CD14-positive monocyte (primary cell): ENCODE results near the gene CCNK. TPM values are rescaled to one million over a fixed set of nuclear protein-coding genes. Genes with fewer than 3 reads are reported as not detected.

Experiments used
- DNase-seq, 3 donors: peaks; one replicate each; pipeline ENCODE4 v3.0.0-alpha.2; 2011 to 2022
- H2AFZ ChIP-seq: 2 replicates; pipeline ENCODE4 v1.6.0; 2012; ENCODE audit warnings: mild to moderate bottlenecking, low read depth, low read length, inconsistent platforms; ENCODE audit not compliant: insufficient read depth, poor library complexity, severe bottlenecking
- H3K27ac ChIP-seq, 2 donors: 1 replicate in 1 of 2; 2 replicates in 1 of 2; pipeline ENCODE4 v1.5.1; 2012 to 2013; ENCODE audit warnings: low read length in 2 of 2, control low read depth in 1 of 2, inconsistent platforms in 1 of 2, low read depth in 1 of 2, mild to moderate bottlenecking in 1 of 2
- H3K27me3 ChIP-seq, 2 donors: one replicate each; pipeline versions ENCODE4 v1.6.0 to v1.6.1; 2011 to 2013; ENCODE audit warnings: low read length in 2 of 2; ENCODE audit not compliant: control insufficient read depth in 2 of 2, insufficient read depth in 2 of 2
- H3K36me3 ChIP-seq, 2 donors: replicated peaks in 1 of 2; 1 replicate in 1 of 2; 2 replicates in 1 of 2; pipeline versions ENCODE4 v1.5.1 to v1.6.1; 2012 to 2013; ENCODE audit warnings: low read length in 2 of 2, control low read depth in 1 of 2, inconsistent platforms in 1 of 2, mild to moderate bottlenecking in 1 of 2; ENCODE audit not compliant: insufficient read depth in 2 of 2, control insufficient read depth in 1 of 2
- H3K4me1 ChIP-seq, 2 donors: 1 replicate in 1 of 2; 2 replicates in 1 of 2; pipeline versions ENCODE4 v1.5.1 to v1.6.1; 2012 to 2013; ENCODE audit warnings: low read length in 2 of 2, control low read depth in 1 of 2, inconsistent platforms in 1 of 2, mild to moderate bottlenecking in 1 of 2, moderate library complexity in 1 of 2; ENCODE audit not compliant: insufficient read depth in 2 of 2, control insufficient read depth in 1 of 2
- H3K4me2 ChIP-seq: replicated peaks from 2 replicates; pipeline ENCODE3; 2012; ENCODE audit warnings: low read length, moderate library complexity, mild to moderate bottlenecking; ENCODE audit not compliant: poor library complexity, severe bottlenecking; ENCODE audit errors: extremely low read depth
- H3K4me3 ChIP-seq, 3 experiments: fragments of 200-600 bp in 1 of 3; sonication (generic) in 1 of 3; replicated peaks in 1 of 3; 1 replicate in 2 of 3; 2 replicates in 1 of 3; pipeline ENCODE4 v1.5.1; 2011 to 2013; ENCODE audit warnings: low read length in 3 of 3, mild to moderate bottlenecking in 3 of 3, control low read depth in 2 of 3, low read depth in 2 of 3, inconsistent platforms in 1 of 3, moderate library complexity in 1 of 3
- H3K79me2 ChIP-seq: 2 replicates; pipeline ENCODE4 v1.6.0; 2012; ENCODE audit warnings: mild to moderate bottlenecking, control low read depth, inconsistent platforms, low read length, moderate library complexity; ENCODE audit not compliant: insufficient read depth
- H3K9ac ChIP-seq: 2 replicates; pipeline ENCODE4 v1.6.0; 2017; ENCODE audit warnings: low read length, mild to moderate bottlenecking; ENCODE audit not compliant: insufficient read depth, poor library complexity, severe bottlenecking
- H3K9me3 ChIP-seq, 2 donors: replicated peaks in 1 of 2; 1 replicate in 1 of 2; 2 replicates in 1 of 2; pipeline versions ENCODE4 v1.5.1 to v1.6.1; 2012 to 2013; ENCODE audit warnings: low read length in 2 of 2, control low read depth in 1 of 2; ENCODE audit not compliant: control insufficient read depth in 1 of 2, insufficient read depth in 1 of 2
- H4K20me1 ChIP-seq: 2 replicates; pipeline ENCODE4 v1.6.0; 2012; ENCODE audit warnings: mild to moderate bottlenecking, low read length, control low read depth, moderate library complexity; ENCODE audit not compliant: insufficient read depth
- H3K27ac Mint-ChIP-seq, 7 donors: one replicate each; pipeline ENCODE4 v1.8.0; 2020; ENCODE audit warnings: mild to moderate bottlenecking in 7 of 7, mixed read lengths in 7 of 7, moderate library complexity in 6 of 7, inconsistent platforms in 2 of 7
- H3K27me3 Mint-ChIP-seq, 3 donors: one replicate each; pipeline ENCODE4 v1.8.0; 2021 to 2022; ENCODE audit warnings: low read depth in 3 of 3, mild to moderate bottlenecking in 3 of 3, mixed read lengths in 3 of 3, moderate library complexity in 3 of 3, inconsistent platforms in 1 of 3
- H3K36me3 Mint-ChIP-seq, 2 donors: one replicate each; pipeline ENCODE4 v1.8.0; 2020; ENCODE audit warnings: mixed read lengths in 2 of 2, inconsistent platforms in 1 of 2, mild to moderate bottlenecking in 1 of 2
- H3K4me1 Mint-ChIP-seq: one replicate; pipeline ENCODE4 v1.8.0; 2020; ENCODE audit warnings: mild to moderate bottlenecking, mixed read lengths
- H3K4me3 Mint-ChIP-seq, 2 donors: one replicate each; pipeline ENCODE4 v1.8.0; 2020; ENCODE audit warnings: mild to moderate bottlenecking in 2 of 2, mixed read lengths in 2 of 2, moderate library complexity in 1 of 2
- H3K9me3 Mint-ChIP-seq, 7 donors: one replicate each; pipeline ENCODE4 v1.8.0; 2020 to 2022; ENCODE audit warnings: mixed read lengths in 7 of 7, mild to moderate bottlenecking in 6 of 7, moderate library complexity in 6 of 7, inconsistent platforms in 2 of 7
- CTCF ChIP-seq: fragments of 200-600 bp; IDR thresholded peaks from one replicate; pipeline ENCODE4 v1.8.0; 2022; ENCODE audit warnings: antibody characterized with exemption, mild to moderate bottlenecking
- WGBS: methylation state at CpG from one replicate; pipeline ENCODE4 v1.1.5; 2013; ENCODE audit warnings: missing lambda C conversion rate; ENCODE audit not compliant: insufficient coverage; 5-methylcytosine and 5-hydroxymethylcytosine counted together
- intact Hi-C, 2 donors: fragments of 100-400 bp; cut with micrococcal nuclease; formaldehyde crosslinking; loops; one replicate each; pipeline versions ENCODE4 v1.15.0 to v1.15.1; 2023
- polyA plus RNA-seq, 3 donors: library from polyadenylated mRNA; depleted of rRNA in 1 of 3; unstranded in 2 of 3; stranded (reverse) in 1 of 3; fragments of 300-500 nt in 2 of 3; fragments of >200 nt in 1 of 3; fragmentation: Illumina TruSeq in 2 of 3; gene quantifications; 1 replicate in 2 of 3; 2 replicates in 1 of 3; pipeline ENCODE4 v1.2.3, GENCODE V29; 2012 to 2021

Gene CCNK
- polyA plus RNA-seq, 3 donors: 7.7 to 21.5 (median 14.7) TPM

GRCh38 chr14:99544991-99545390, 63.8 kb downstream of the CCNK start:
- no peak overlapping the region for H2AFZ ChIP-seq
- no peaks in the 10 kb centered on the region for H3K4me1 Mint-ChIP-seq
- H3K4me1 ChIP-seq: no peaks in the 10 kb centered on the region
- H3K27ac Mint-ChIP-seq: no peak overlapping the region
- peaks cover 0 to 2% (median 0%) of the 10 kb centered on the region in 7 donors for H3K9me3 Mint-ChIP-seq
- no peak for TF ChIP-seq CTCF
- H3K27me3 ChIP-seq: no peaks in the 10 kb centered on the region
- H3K27me3 Mint-ChIP-seq: peaks cover 4% of the 10 kb centered on the region in 3 donors
- H3K36me3 Mint-ChIP-seq: no peaks in the 10 kb centered on the region
- intact Hi-C loops: no loop called here
- H3K9ac ChIP-seq: no peak overlapping the region
- no peaks in the 10 kb centered on the region for H3K79me2 ChIP-seq
- no peak overlapping the region for H3K27ac ChIP-seq
- H3K36me3 ChIP-seq: no peaks in the 10 kb centered on the region
- no peak for DNase-seq
- no peak overlapping the region for H3K4me3 ChIP-seq
- no peaks in the 10 kb centered on the region for H3K9me3 ChIP-seq
- no peak overlapping the region for H3K4me2 ChIP-seq
- 87% methylated on average over 6 of the region's 11 CpGs for WGBS
- no peaks in the 10 kb centered on the region for H4K20me1 ChIP-seq
- H3K4me3 Mint-ChIP-seq: no peak overlapping the region

GRCh38 chr14:99545586-99545985, 64.4 kb downstream of the CCNK start:
- DNase-seq: no peak
- no peak overlapping the region for H3K9ac ChIP-seq

More at GRCh38 chr14:99545586-99545985, 64.4 kb downstream of the CCNK start:
- no peaks in the 10 kb centered on the region for H3K36me3 ChIP-seq
- H3K4me2 ChIP-seq: no peak overlapping the region
- Mint-ChIP-seq H3K27ac (no peak overlapping the region), H3K9me3 (peaks cover 0 to 2% (median 0%) of the 10 kb centered on the region in 7 donors), H3K4me1 (no peaks in the 10 kb centered on the region), H3K36me3 (no peaks in the 10 kb centered on the region), H3K27me3 (peaks cover 3 to 4% (median 4%) of the 10 kb centered on the region in 3 donors), H3K4me3 (no peak overlapping the region)
- no peaks in the 10 kb centered on the region for H4K20me1 ChIP-seq
- H3K27ac ChIP-seq: no peak overlapping the region
- H3K4me1 ChIP-seq: no peaks in the 10 kb centered on the region
- H3K9me3 ChIP-seq: no peaks in the 10 kb centered on the region
- H3K4me3 ChIP-seq: no peak overlapping the region
- no peak overlapping the region for H2AFZ ChIP-seq
- intact Hi-C loops: no loop called here
- H3K27me3 ChIP-seq: no peaks in the 10 kb centered on the region
- WGBS: 96% methylated on average over 3 of the region's 6 CpGs
- H3K79me2 ChIP-seq: no peaks in the 10 kb centered on the region
- no peak for TF ChIP-seq CTCF
